DOHH2 (cell line): ENCODE measurements around the gene TRIM32.

Source experiments
- H3F3A ChIP-seq: fragments of 200-600 bp; sonication (generic), shearing (Covaris generic); 2 replicates; pipeline ENCODE4 v1.6.0; 2016; ENCODE audit warnings: antibody characterized with exemption, mild to moderate bottlenecking; ENCODE audit not compliant: control insufficient read depth, insufficient read depth
- H3K27ac ChIP-seq: fragments of 200-600 bp; sonication (generic); 2 replicates; pipeline ENCODE4 v1.5.1; 2014; ENCODE audit warnings: low read depth, mild to moderate bottlenecking, low read length, moderate library complexity
- H3K27me3 ChIP-seq: fragments of 200-600 bp; sonication (generic); 2 replicates; pipeline ENCODE4 v1.6.1; 2014; ENCODE audit warnings: mild to moderate bottlenecking, low read length, mixed read lengths; ENCODE audit not compliant: control insufficient read depth
- H3K36me3 ChIP-seq: fragments of 200-600 bp; sonication (generic); 2 replicates; pipeline ENCODE4 v1.6.1; 2014; ENCODE audit warnings: mild to moderate bottlenecking, low read length, moderate library complexity, mixed read lengths; ENCODE audit not compliant: control insufficient read depth
- H3K4me1 ChIP-seq: fragments of 200-600 bp; sonication (generic); 2 replicates; pipeline ENCODE4 v1.6.1; 2014; ENCODE audit warnings: mild to moderate bottlenecking, low read length, mixed read lengths; ENCODE audit not compliant: control insufficient read depth
- H3K4me2 ChIP-seq: fragments of 200-600 bp; sonication (generic); 2 replicates; pipeline ENCODE4 v1.6.0; 2014; ENCODE audit warnings: mild to moderate bottlenecking, low read length, moderate library complexity
- H3K4me3 ChIP-seq: fragments of 200-600 bp; sonication (generic); 2 replicates; pipeline ENCODE4 v1.5.1; 2014; ENCODE audit warnings: mild to moderate bottlenecking, low read length, mixed read lengths
- H3K79me2 ChIP-seq: fragments of 200-600 bp; sonication (generic); 2 replicates; pipeline ENCODE4 v1.6.1; 2014; ENCODE audit warnings: mild to moderate bottlenecking, low read length, mixed read lengths; ENCODE audit not compliant: control insufficient read depth
- H3K9me2 ChIP-seq: fragments of 200-600 bp; sonication (generic); replicated peaks from 2 replicates; pipeline ENCODE4 v1.6.1; 2014; ENCODE audit warnings: mild to moderate bottlenecking, low read length, mixed read lengths; ENCODE audit not compliant: control insufficient read depth
- H3K9me3 ChIP-seq: fragments of 200-600 bp; sonication (generic); 2 replicates; pipeline ENCODE4 v1.6.1; 2014; ENCODE audit warnings: antibody characterized with exemption, low read length, mixed read lengths; ENCODE audit not compliant: control insufficient read depth, insufficient read depth
- H4K20me1 ChIP-seq: fragments of 200-600 bp; sonication (generic); 2 replicates; pipeline ENCODE4 v1.6.0; 2014; ENCODE audit warnings: low read depth, mild to moderate bottlenecking, antibody characterized with exemption, low read length, moderate library complexity; ENCODE audit not compliant: control insufficient read depth, insufficient read depth
- CTCF ChIP-seq: fragments of 200-600 bp; sonication (generic); IDR thresholded peaks from one replicate; pipeline ENCODE4 v1.5.1; 2014; ENCODE audit warnings: antibody characterized with exemption, mild to moderate bottlenecking, low read depth, low read length; ENCODE audit not compliant: poor library complexity, severe bottlenecking
- EZH2phosphoT487 ChIP-seq: fragments of 200-600 bp; sonication (generic); IDR thresholded peaks from 2 replicates; pipeline ENCODE4 v1.6.1; 2017; ENCODE audit warnings: borderline replicate concordance, mild to moderate bottlenecking, antibody characterized with exemption, low read length, moderate library complexity, mixed read lengths

The TRIM32 gene

GRCh38 chr9:116700279-116700678, 13.2 kb downstream of the TRIM32 start:
- Histone ChIP-seq H3F3A (no peaks in the 10 kb centered on the region), H3K36me3 (peaks cover 51% of the 10 kb centered on the region), H4K20me1 (no peaks in the 10 kb centered on the region; the same call in 1 of the 2 replicates), H3K4me2 (no peak overlapping the region), H3K9me2 (no peaks in the 10 kb centered on the region), H3K9me3 (no peaks in the 10 kb centered on the region), H3K4me1 (no peaks in the 10 kb centered on the region), H3K79me2 (peaks cover 7% of the 10 kb centered on the region; the same call in 1 of the 2 replicates), H3K4me3 (no peak overlapping the region), H3K27ac (no peak overlapping the region), H3K27me3 (no peaks in the 10 kb centered on the region)
- no peak for TF ChIP-seq CTCF
- no peak for TF ChIP-seq EZH2phosphoT487

GRCh38 chr9:116700882-116701865, 14.1 kb downstream of the TRIM32 start:
- TF ChIP-seq EZH2phosphoT487 (no peak), CTCF (no peak)
- Histone ChIP-seq H3K79me2 (0 out of 2 replicates have a peak, but pooled peaks cover 2% of the 10 kb centered on the region), H3K36me3 (peaks cover 48% of the 10 kb centered on the region), H3K27me3 (no peaks in the 10 kb centered on the region), H3K9me2 (no peaks in the 10 kb centered on the region), H3K4me3 (no peak overlapping the region), H4K20me1 (no peaks in the 10 kb centered on the region; the same call in 1 of the 2 replicates), H3K9me3 (no peaks in the 10 kb centered on the region), H3K27ac (no peak overlapping the region), H3K4me2 (no peak overlapping the region), H3K4me1 (no peaks in the 10 kb centered on the region), H3F3A (no peaks in the 10 kb centered on the region)

DNA sequence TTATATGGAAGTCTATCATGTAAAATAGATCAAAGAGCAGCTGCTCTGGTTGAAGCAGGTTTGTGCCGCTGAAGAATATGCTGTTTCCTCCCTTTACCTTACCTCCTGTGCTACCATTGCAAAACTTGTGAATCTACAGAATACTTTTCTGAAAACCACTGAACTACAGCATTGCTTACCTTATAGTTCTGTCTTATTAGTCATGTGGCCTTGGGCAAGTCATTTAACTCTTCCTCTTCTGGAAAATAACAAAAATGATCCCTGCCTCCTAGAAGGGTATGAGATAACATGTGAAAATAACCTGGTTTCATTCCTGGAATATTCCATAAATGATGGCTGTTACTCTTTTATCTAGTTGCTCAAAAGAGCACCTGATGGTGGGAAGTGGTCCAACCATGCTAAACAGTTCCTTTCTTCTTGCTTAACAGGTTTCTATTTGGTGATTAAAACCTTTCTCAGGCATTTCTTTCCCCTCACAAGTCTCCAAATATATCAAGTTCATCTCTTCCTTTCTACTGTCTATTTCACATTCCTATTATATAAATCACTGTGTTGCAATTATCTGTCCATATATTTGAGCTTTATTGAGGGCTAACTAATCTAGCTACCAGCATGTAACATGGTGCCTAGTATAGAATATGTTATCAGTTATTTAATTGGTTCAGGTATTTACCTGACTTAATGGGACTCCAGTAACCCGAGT, 15.0 kb downstream of the TRIM32 start:
- H3K27me3 ChIP-seq = no peaks in the 10 kb centered on the region
- H3K4me3 ChIP-seq = no peak overlapping the region
- H3K36me3 ChIP-seq = peaks cover 48% of the 10 kb centered on the region
- H3K9me3 ChIP-seq = no peaks in the 10 kb centered on the region
- no peaks in the 10 kb centered on the region for H3K9me2 ChIP-seq
- no peaks in the 10 kb centered on the region for H3F3A ChIP-seq
- no peaks in the 10 kb centered on the region for H3K79me2 ChIP-seq
- no peak overlapping the region for H3K4me2 ChIP-seq
- no peak for TF ChIP-seq EZH2phosphoT487
- TF ChIP-seq CTCF = no peak
- no peaks in the 10 kb centered on the region for H3K4me1 ChIP-seq
- H3K27ac ChIP-seq = no peak overlapping the region
- H4K20me1 ChIP-seq = no peaks in the 10 kb centered on the region; the same call in 1 of the 2 replicates
